Activated CD4-positive, alpha-beta T cell treated with anti-CD3 and anti-CD28 coated beads, Interleukin-2, amount 10 ng/mL, durations not matched to agents 7 days and 5 days (primary cell): ENCODE data around the gene ANO6. TPM values are rescaled to one million over a fixed set of nuclear protein-coding genes. Genes with fewer than 3 reads are reported as not detected.
"Not testable (repeated sequence)": the region's sequence is repeated elsewhere in the genome, so short reads cannot be mapped to it uniquely, and the experiment has no call there.

Experiments
- CTCF ChIA-PET: fragments of 350-600 bp; sonication (Branson Sonifier 250); formaldehyde crosslinking; loops from one replicate; lab custom pipeline; 2021; ENCODE audit warnings: antibody characterized with exemption; lab: Charles Lee
- POLR2A ChIA-PET: fragments of 350-600 bp; sonication (Branson Sonifier 250); formaldehyde crosslinking; loops from one replicate; lab custom pipeline; 2021; ENCODE audit warnings: antibody characterized with exemption; lab: Charles Lee
- DNase-seq: peaks from one replicate; pipeline ENCODE4 v3.0.0-alpha.2; 2020
- H3K27ac Mint-ChIP-seq: one replicate; pipeline ENCODE4 v1.8.0; 2021; ENCODE audit warnings: mild to moderate bottlenecking, moderate library complexity, mixed read lengths
- H3K27me3 Mint-ChIP-seq: one replicate; pipeline ENCODE4 v1.8.0; 2021; ENCODE audit warnings: mixed read lengths
- H3K36me3 Mint-ChIP-seq: one replicate; pipeline ENCODE4 v1.8.0; 2021; ENCODE audit warnings: low read depth, mixed read lengths
- H3K4me1 Mint-ChIP-seq: one replicate; pipeline ENCODE4 v1.8.0; 2021; ENCODE audit warnings: mixed read lengths
- H3K4me3 Mint-ChIP-seq: one replicate; pipeline ENCODE4 v1.8.0; 2021; ENCODE audit warnings: mild to moderate bottlenecking, moderate library complexity, mixed read lengths
- H3K9me3 Mint-ChIP-seq: one replicate; pipeline ENCODE4 v1.8.0; 2021; ENCODE audit warnings: mixed read lengths
- total RNA-seq, 2 experiments: library from RNA; stranded (reverse); gene quantifications; one replicate each; pipeline ENCODE4 v1.2.3, GENCODE V29; 2021

Gene ANO6
- total RNA-seq, 2 experiments from 2014 or later, result 27.3 to 32.0 TPM

GRCh38 chr12:45312012-45312411, 96.1 kb downstream of the ANO6 start:
- Mint-ChIP-seq H3K27ac (no peak overlapping the region), H3K4me1 (peaks cover 13% of the 10 kb centered on the region), H3K4me3 (no peak overlapping the region), H3K36me3 (peaks cover 14% of the 10 kb centered on the region), H3K27me3 (no peaks in the 10 kb centered on the region), H3K9me3 (peaks cover 4% of the 10 kb centered on the region)
- ChIA-PET CTCF (interaction anchor here (0.6 to 1.3 kb wide), 2 partner anchors 16 to 57 kb away, joined by 3 read pairs; no protein-coding TSS in a partner anchor), POLR2A (no interaction called here)
- no peak for DNase-seq

- Mint-ChIP-seq H3K27ac (no peak overlapping the region), H3K27me3 (no peaks in the 10 kb centered on the region), H3K4me3 (no peak overlapping the region), H3K36me3 (peaks cover 19% of the 10 kb centered on the region), H3K4me1 (peaks cover 13% of the 10 kb centered on the region), H3K9me3 (peaks cover 4% of the 10 kb centered on the region)
- no peak for DNase-seq
- CTCF ChIA-PET, result interaction anchor here (0.9 kb wide), 1 partner anchor 8 kb away, joined by 3 read pairs; no protein-coding TSS in a partner anchor
- POLR2A ChIA-PET, result no interaction called here
These were observed 98.9 kb downstream of the ANO6 start for GRCh38 chr12:45314770-45315169.

- no peak overlapping the region for H3K4me3 Mint-ChIP-seq
- H3K27me3 Mint-ChIP-seq, result no peaks in the 10 kb centered on the region
- DNase-seq, result no peak
- peaks cover 22% of the 10 kb centered on the region for H3K36me3 Mint-ChIP-seq
- CTCF ChIA-PET, result interaction anchor here (0.6 to 1.1 kb wide), 2 partner anchors 12 to 60 kb away, joined by 4 read pairs; no protein-coding TSS in a partner anchor
- H3K9me3 Mint-ChIP-seq, result peaks cover 4% of the 10 kb centered on the region
- peaks cover 13% of the 10 kb centered on the region for H3K4me1 Mint-ChIP-seq
- peak overlapping the region; percentile 16 for H3K27ac Mint-ChIP-seq
- POLR2A ChIA-PET, result no interaction called here
These were observed 99.6 kb downstream of the ANO6 start for GRCh38 chr12:45315462-45315861.

GRCh38 chr12:45317261-45317660, 101.4 kb downstream of the ANO6 start:
- H3K4me1 Mint-ChIP-seq, result peaks cover 13% of the 10 kb centered on the region
- peaks cover 23% of the 10 kb centered on the region for H3K36me3 Mint-ChIP-seq
- DNase-seq, H3K27ac Mint-ChIP-seq, H3K4me3 Mint-ChIP-seq, H3K27me3 Mint-ChIP-seq, POLR2A ChIA-PET, H3K9me3 Mint-ChIP-seq, CTCF ChIA-PET: not testable (repeated sequence)

GRCh38 chr12:45322810-45323209, 106.9 kb downstream of the ANO6 start:
- no peaks in the 10 kb centered on the region for H3K27me3 Mint-ChIP-seq
- POLR2A ChIA-PET, result no interaction called here
- H3K9me3 Mint-ChIP-seq, result no peaks in the 10 kb centered on the region
- peaks cover 2% of the 10 kb centered on the region for H3K4me1 Mint-ChIP-seq
- DNase-seq, result no peak
- CTCF ChIA-PET, result interaction anchor here (0.9 kb wide), 1 partner anchor 8 kb away, joined by 3 read pairs; no protein-coding TSS in a partner anchor
- no peak overlapping the region for H3K27ac Mint-ChIP-seq
- peaks cover 9% of the 10 kb centered on the region for H3K36me3 Mint-ChIP-seq
- no peak overlapping the region for H3K4me3 Mint-ChIP-seq

- CTCF ChIA-PET, result no interaction called here
- Mint-ChIP-seq H3K27me3 (no peaks in the 10 kb centered on the region), H3K4me3 (no peak overlapping the region), H3K36me3 (peaks cover 7% of the 10 kb centered on the region), H3K27ac (no peak overlapping the region), H3K4me1 (peaks cover 6% of the 10 kb centered on the region), H3K9me3 (no peaks in the 10 kb centered on the region)
- no peak for DNase-seq
- POLR2A ChIA-PET, result no interaction called here
These were observed 108.5 kb downstream of the ANO6 start for GRCh38 chr12:45324391-45324790.

GRCh38 chr12:45326358-45326975, 110.6 kb downstream of the ANO6 start:
- peaks cover 3% of the 10 kb centered on the region for H3K36me3 Mint-ChIP-seq

GRCh38 chr12:45327823-45328383, 112.0 kb downstream of the ANO6 start:
- H3K27me3 Mint-ChIP-seq, result no peaks in the 10 kb centered on the region
- H3K36me3 Mint-ChIP-seq, result peaks cover 10% of the 10 kb centered on the region
- CTCF ChIA-PET, result interaction anchor here (0.5 to 1.5 kb wide), 3 partner anchors 12 to 332 kb away, joined by 3 to 4 read pairs (median 4); no protein-coding TSS in a partner anchor
- no peak overlapping the region for H3K27ac Mint-ChIP-seq
- H3K9me3 Mint-ChIP-seq, result no peaks in the 10 kb centered on the region
- POLR2A ChIA-PET, result interaction anchor here (0.6 kb wide), 1 partner anchor 111 kb away, joined by 3 read pairs; no protein-coding TSS in a partner anchor
- no peak overlapping the region for H3K4me3 Mint-ChIP-seq
- no peak for DNase-seq
- H3K4me1 Mint-ChIP-seq, result peaks cover 8% of the 10 kb centered on the region

More at GRCh38 chr12:45326358-45326975, 110.6 kb downstream of the ANO6 start:
- ChIA-PET CTCF (no interaction called here), POLR2A (no interaction called here)
- Mint-ChIP-seq H3K9me3 (no peaks in the 10 kb centered on the region), H3K27me3 (no peaks in the 10 kb centered on the region), H3K4me3 (no peak overlapping the region), H3K4me1 (peaks cover 7% of the 10 kb centered on the region), H3K27ac (no peak overlapping the region)
- DNase-seq, result no peak

GRCh38 chr12:45329238-45329637, 113.3 kb downstream of the ANO6 start:
- ChIA-PET POLR2A (no interaction called here), CTCF (no interaction called here)
- Mint-ChIP-seq H3K27me3 (no peaks in the 10 kb centered on the region), H3K36me3 (peaks cover 10% of the 10 kb centered on the region), H3K4me1 (peaks cover 8% of the 10 kb centered on the region), H3K4me3 (no peak overlapping the region), H3K27ac (no peak overlapping the region), H3K9me3 (no peaks in the 10 kb centered on the region)
- no peak for DNase-seq

GRCh38 chr12:45329702-45330101, 113.8 kb downstream of the ANO6 start:
- Mint-ChIP-seq H3K4me3 (no peak overlapping the region), H3K9me3 (no peaks in the 10 kb centered on the region), H3K27me3 (no peaks in the 10 kb centered on the region), H3K36me3 (peaks cover 11% of the 10 kb centered on the region), H3K27ac (no peak overlapping the region), H3K4me1 (peaks cover 6% of the 10 kb centered on the region)
- no peak for DNase-seq
- POLR2A ChIA-PET, result no interaction called here
- CTCF ChIA-PET, result no interaction called here

GRCh38 chr12:45331552-45331951, 115.7 kb downstream of the ANO6 start:
- H3K27me3 Mint-ChIP-seq, result no peaks in the 10 kb centered on the region
- POLR2A ChIA-PET, result no interaction called here
- DNase-seq, result no peak
- H3K36me3 Mint-ChIP-seq, result peaks cover 12% of the 10 kb centered on the region
- H3K9me3 Mint-ChIP-seq, result no peaks in the 10 kb centered on the region
- H3K4me3 Mint-ChIP-seq, result no peak overlapping the region
- CTCF ChIA-PET, result no interaction called here
- no peak overlapping the region for H3K27ac Mint-ChIP-seq
- peaks cover 6% of the 10 kb centered on the region for H3K4me1 Mint-ChIP-seq

GRCh38 chr12:45334396-45334795, 118.5 kb downstream of the ANO6 start:
- Mint-ChIP-seq H3K36me3 (peaks cover 11% of the 10 kb centered on the region), H3K4me3 (no peak overlapping the region), H3K27me3 (no peaks in the 10 kb centered on the region), H3K9me3 (no peaks in the 10 kb centered on the region), H3K4me1 (peaks cover 3% of the 10 kb centered on the region), H3K27ac (no peak overlapping the region)
- no peak for DNase-seq
- ChIA-PET CTCF (no interaction called here), POLR2A (no interaction called here)

GRCh38 chr12:45336331-45336730, 120.4 kb downstream of the ANO6 start:
- ChIA-PET CTCF (interaction anchor here (1.1 kb wide), 1 partner anchor 13 kb away, joined by 3 read pairs; no protein-coding TSS in a partner anchor), POLR2A (no interaction called here)
- DNase-seq, result no peak
- no peak overlapping the region for H3K27ac Mint-ChIP-seq
- no peaks in the 10 kb centered on the region for H3K9me3 Mint-ChIP-seq
- no peaks in the 10 kb centered on the region for H3K27me3 Mint-ChIP-seq
- H3K4me1 Mint-ChIP-seq, result peaks cover 3% of the 10 kb centered on the region
- peaks cover 11% of the 10 kb centered on the region for H3K36me3 Mint-ChIP-seq
- H3K4me3 Mint-ChIP-seq, result no peak overlapping the region
